ENCODE measurements around the gene OPRL1. TPM values are rescaled to one million over a fixed set of nuclear protein-coding genes. Genes with fewer than 3 reads are reported as not detected.

The OPRL1 gene
- total RNA-seq, 4 donors from 2014 or later, result 0.21 to 1.5 (median 0.71) TPM

- TF ChIP-seq EP300 (IDR thresholded peaks at IDR 0.05), result no peak
- TF ChIP-seq, protein P1, sequence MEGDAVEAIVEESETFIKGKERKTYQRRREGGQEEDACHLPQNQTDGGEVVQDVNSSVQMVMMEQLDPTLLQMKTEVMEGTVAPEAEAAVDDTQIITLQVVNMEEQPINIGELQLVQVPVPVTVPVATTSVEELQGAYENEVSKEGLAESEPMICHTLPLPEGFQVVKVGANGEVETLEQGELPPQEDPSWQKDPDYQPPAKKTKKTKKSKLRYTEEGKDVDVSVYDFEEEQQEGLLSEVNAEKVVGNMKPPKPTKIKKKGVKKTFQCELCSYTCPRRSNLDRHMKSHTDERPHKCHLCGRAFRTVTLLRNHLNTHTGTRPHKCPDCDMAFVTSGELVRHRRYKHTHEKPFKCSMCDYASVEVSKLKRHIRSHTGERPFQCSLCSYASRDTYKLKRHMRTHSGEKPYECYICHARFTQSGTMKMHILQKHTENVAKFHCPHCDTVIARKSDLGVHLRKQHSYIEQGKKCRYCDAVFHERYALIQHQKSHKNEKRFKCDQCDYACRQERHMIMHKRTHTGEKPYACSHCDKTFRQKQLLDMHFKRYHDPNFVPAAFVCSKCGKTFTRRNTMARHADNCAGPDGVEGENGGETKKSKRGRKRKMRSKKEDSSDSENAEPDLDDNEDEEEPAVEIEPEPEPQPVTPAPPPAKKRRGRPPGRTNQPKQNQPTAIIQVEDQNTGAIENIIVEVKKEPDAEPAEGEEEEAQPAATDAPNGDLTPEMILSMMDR (IDR thresholded peaks at IDR 0.05), result no peak
- TF ChIP-seq POLR2A (IDR thresholded peaks at IDR 0.05), result no peak
- Histone ChIP-seq H3K4me1 (peaks cover 0 to 63% (median 20%) of the 10 kb centered on the region in 4 donors), H3K36me3 (no peaks in the 10 kb centered on the region), H3K9me3 (peaks cover 0 to 5% (median 0%) of the 10 kb centered on the region in 4 donors), H3K4me3 (no peak overlapping the region), H3K27ac (no peak overlapping the region), H3K27me3 (peaks cover 0 to 33% of the 10 kb centered on the region in 2 donors)
- no peak for DNase-seq (ENCODE audit: low spot score in 2 of 2)
- 27 to 35% methylated on average over 11 to 13 of the region's 13 CpGs for WGBS, 2 donors
Measured at GRCh38 chr20:64082126-64082731, 2.3 kb downstream of the OPRL1 start.

- Histone ChIP-seq H3K4me3 (peak overlapping the region in 3 of 4 donors; percentile 30 to 58 (median 48)), H3K27me3 (peaks cover 0 to 35% of the 10 kb centered on the region in 2 donors), H3K36me3 (no peaks in the 10 kb centered on the region), H3K9me3 (peaks cover 0 to 9% (median 0%) of the 10 kb centered on the region in 4 donors), H3K4me1 (peaks cover 0 to 62% (median 20%) of the 10 kb centered on the region in 4 donors), H3K27ac (no peak overlapping the region)
- TF ChIP-seq EP300 (IDR thresholded peaks at IDR 0.05), result no peak
- TF ChIP-seq, protein P1 (IDR thresholded peaks at IDR 0.05), result no peak
- no peak for TF ChIP-seq POLR2A (IDR thresholded peaks at IDR 0.05)
- WGBS, 2 donors, result 29 to 30% methylated on average over 13 of the region's 13 CpGs
- no peak for DNase-seq (ENCODE audit: low spot score in 2 of 2)
Measured at GRCh38 chr20:64082820-64083377, 3.0 kb downstream of the OPRL1 start.

- peak in 1 of 2 donors; percentile 36 for DNase-seq (ENCODE audit: low spot score in 2 of 2)
- WGBS, 2 donors, result 0 to 1% methylated on average over 21 to 37 of the region's 52 CpGs
- Histone ChIP-seq H3K4me3 (peak overlapping the region; percentile 30 to 58 (median 39)), H3K4me1 (peaks cover 0 to 57% (median 19%) of the 10 kb centered on the region in 4 donors), H3K27ac (no peak overlapping the region), H3K9me3 (peaks cover 0 to 12% (median 0%) of the 10 kb centered on the region in 4 donors), H3K27me3 (peaks cover 0 to 37% of the 10 kb centered on the region in 2 donors), H3K36me3 (no peaks in the 10 kb centered on the region)
- no peak for TF ChIP-seq POLR2A (IDR thresholded peaks at IDR 0.05)
- TF ChIP-seq, protein P1 (IDR thresholded peaks at IDR 0.05), result peak; percentile 49 to 76 (median 65)
Measured at GRCh38 chr20:64083378-64083803, 3.5 kb downstream of the OPRL1 start.

GRCh38 chr20:64083804-64084684 is 4.2 kb downstream of the OPRL1 start, which contains the start of gene LKAAEAR1:
Gene LKAAEAR1, minus strand, starts transcription at chr20:64084398. Its CDS starts 179 bp downstream, at chr20:64084219.
- TF ChIP-seq POLR2A (IDR thresholded peaks at IDR 0.05) (no peak), EP300 (IDR thresholded peaks at IDR 0.05) (no peak)
- TF ChIP-seq, protein P1 (IDR thresholded peaks at IDR 0.05), result peak in 1 of 5 experiments; percentile 3
- Histone ChIP-seq H3K27me3 (peaks cover 0 to 37% of the 10 kb centered on the region in 2 donors), H3K4me3 (peak within 1 kb of the TSS; percentile 30 to 58 (median 39)), H3K36me3 (no peaks in the 10 kb centered on the region), H3K9me3 (peaks cover 0 to 12% (median 0%) of the 10 kb centered on the region in 4 donors), H3K27ac (no peak within 1 kb of the TSS), H3K4me1 (peaks cover 0 to 51% (median 13%) of the 10 kb centered on the region in 4 donors)
- WGBS, 2 donors, result 7 to 9% methylated on average over 20 to 25 of the region's 86 CpGs
- no peak for DNase-seq (ENCODE audit: low spot score in 2 of 2)

Data from tibial nerve (tissue), 4 donors.